GM21390 (cell line): Measurements from ENCODE around the gene PIGZ.
A peak's percentile ranks its signal among the peaks of the same experiment; 100 is the strongest.

Experiments
- ATAC-seq: cut with Tn5 transposase; IDR thresholded peaks from one replicate; pipeline ENCODE4 v1.9.1; 2021; ENCODE audit not compliant: unreplicated experiment

Gene PIGZ

GRCh38 chr3:196985954-196986885 is 17.6 kb upstream of the PIGZ start:
- ATAC-seq: no peak

GRCh38 chr3:196985298-196985697 is 16.7 kb upstream of the PIGZ start:
- ATAC-seq: no peak

GRCh38 chr3:196983186-196983585 is 14.6 kb upstream of the PIGZ start:
- no peak for ATAC-seq

GRCh38 chr3:196981657-196982056 is 13.0 kb upstream of the PIGZ start:
- no peak for ATAC-seq

- ATAC-seq: no peak
Observed at GRCh38 chr3:196979545-196979944, 10.9 kb upstream of the PIGZ start.

- no peak for ATAC-seq
Observed at GRCh38 chr3:196976941-196977340, 8.3 kb upstream of the PIGZ start.

- no peak for ATAC-seq
Observed at GRCh38 chr3:196975349-196975748, 6.7 kb upstream of the PIGZ start.

GRCh38 chr3:196974661-196975060 is 6.0 kb upstream of the PIGZ start:
- no peak for ATAC-seq

- ATAC-seq: no peak
Observed at GRCh38 chr3:196971094-196971698, 2.6 kb upstream of the PIGZ start.

GRCh38 chr3:196970547-196971093 is 2.0 kb upstream of the PIGZ start:
- ATAC-seq: no peak

GRCh38 chr3:196969660-196970546 is 1.3 kb upstream of the PIGZ start:
- peak; percentile 55 for ATAC-seq

GRCh38 chr3:196969134-196969659 is 564 bp upstream of the PIGZ start:
- ATAC-seq: peak; percentile 38

GRCh38 chr3:196967412-196968232 is 1.0 kb downstream of the PIGZ start:
- ATAC-seq: no peak

- ATAC-seq: no peak
Observed at GRCh38 chr3:196966526-196967401, 1.9 kb downstream of the PIGZ start.

- ATAC-seq: no peak
Observed at GRCh38 chr3:196965804-196966173, 2.8 kb downstream of the PIGZ start.

GRCh38 chr3:196965112-196965803 is 3.4 kb downstream of the PIGZ start:
- ATAC-seq: no peak

GRCh38 chr3:196963631-196963953 is 5.0 kb downstream of the PIGZ start:
- ATAC-seq: no peak

GRCh38 chr3:196962930-196963630 is 5.6 kb downstream of the PIGZ start:
- no peak for ATAC-seq
